SU-DHL-6 (cell line): Measurements from ENCODE around the gene PACS1.
A peak's percentile ranks its signal among the peaks of the same experiment; 100 is the strongest.

Source experiments
- H2AFZ ChIP-seq: fragments of 200-600 bp; sonication (generic); 2 replicates; pipeline ENCODE4 v1.6.1; 2014; ENCODE audit warnings: low read depth, mild to moderate bottlenecking, moderate library complexity, mixed read lengths, antibody characterized with exemption, low read length; ENCODE audit not compliant: severe bottlenecking
- H3F3A ChIP-seq: fragments of 200-600 bp; shearing (Covaris generic); 2 replicates; pipeline ENCODE4 v1.6.0; 2016; ENCODE audit warnings: antibody characterized with exemption, mild to moderate bottlenecking; ENCODE audit not compliant: insufficient read depth
- H3K27ac ChIP-seq: fragments of 200-600 bp; sonication (generic); 2 replicates; pipeline ENCODE4 v1.5.1; 2016; ENCODE audit warnings: low read depth, mild to moderate bottlenecking, low read length, moderate library complexity, mixed read lengths
- H3K27me3 ChIP-seq: fragments of 200-600 bp; sonication (generic), shearing (Covaris generic); 2 replicates; pipeline ENCODE4 v1.6.0; 2014; ENCODE audit warnings: mild to moderate bottlenecking, low read length
- H3K36me3 ChIP-seq: fragments of 200-600 bp; sonication (generic); 2 replicates; pipeline ENCODE4 v1.6.1; 2014; ENCODE audit warnings: mild to moderate bottlenecking, low read length, mixed read lengths
- H3K4me2 ChIP-seq: fragments of 300-600, 200-600 bp; shearing (Covaris generic), sonication (generic); 2 replicates; pipeline ENCODE4 v1.6.0; 2014; ENCODE audit warnings: low read length, low read depth, mild to moderate bottlenecking; ENCODE audit not compliant: poor library complexity, severe bottlenecking
- H3K4me3 ChIP-seq: fragments of 200-600 bp; sonication (generic); 2 replicates; pipeline ENCODE4 v1.5.1; 2014; ENCODE audit warnings: antibody characterized with exemption, low read length, mild to moderate bottlenecking, mixed read lengths; ENCODE audit not compliant: insufficient read depth, poor library complexity, severe bottlenecking
- H3K79me2 ChIP-seq: fragments of 200-600 bp; sonication (generic); 2 replicates; pipeline ENCODE4 v1.6.1; 2014; ENCODE audit warnings: mild to moderate bottlenecking, low read length, moderate library complexity; ENCODE audit not compliant: insufficient read depth
- H3K9ac ChIP-seq: fragments of 200-600 bp; sonication (generic); 2 replicates; pipeline ENCODE4 v1.7.0; 2014; ENCODE audit warnings: mild to moderate bottlenecking, low read length
- H3K9me2 ChIP-seq: fragments of 200-600 bp; sonication (generic); replicated peaks from 2 replicates; pipeline ENCODE4 v1.6.1; 2014; ENCODE audit warnings: low read length; ENCODE audit not compliant: insufficient read depth
- H3K9me3 ChIP-seq: fragments of 200-600 bp; sonication (generic); 2 replicates; pipeline ENCODE4 v1.6.1; 2014; ENCODE audit warnings: low read length, mixed read lengths; ENCODE audit not compliant: insufficient read depth
- H4K20me1 ChIP-seq: fragments of 200-600 bp; sonication (generic); 2 replicates; pipeline ENCODE4 v1.6.1; 2014; ENCODE audit warnings: low read depth, mild to moderate bottlenecking, antibody characterized with exemption, low read length, moderate library complexity, mixed read lengths
- CTCF ChIP-seq: fragments of 200-600 bp; sonication (generic); IDR thresholded peaks from one replicate; pipeline ENCODE4 v1.5.1; 2017; ENCODE audit warnings: antibody characterized with exemption, mild to moderate bottlenecking, low read length, moderate library complexity; ENCODE audit not compliant: insufficient read depth, poor library complexity, severe bottlenecking
- EZH2phosphoT487 ChIP-seq: fragments of 200-600 bp; sonication (generic), shearing (Covaris generic); conservative IDR thresholded peaks from 2 replicates; pipeline ENCODE4 v1.6.1; 2018; ENCODE audit warnings: mild to moderate bottlenecking, antibody characterized with exemption, low read length, moderate library complexity, mixed read lengths

Gene PACS1

GRCh38 chr11:66285250-66285947 lies 215.3 kb downstream of the PACS1 start:
- Histone ChIP-seq H3K9ac (no peak overlapping the region), H3K27ac (no peak overlapping the region), H3K79me2 (no peaks in the 10 kb centered on the region), H3F3A (peaks cover 5% of the 10 kb centered on the region; the same call in 1 of the 2 replicates), H3K4me2 (no peak overlapping the region), H3K4me3 (no peak overlapping the region), H2AFZ (no peak overlapping the region), H3K36me3 (no peaks in the 10 kb centered on the region), H3K9me3 (no peaks in the 10 kb centered on the region), H4K20me1 (no peaks in the 10 kb centered on the region), H3K9me2 (no peaks in the 10 kb centered on the region), H3K27me3 (no peaks in the 10 kb centered on the region)
- TF ChIP-seq EZH2phosphoT487 (no peak), CTCF (no peak)

- no peaks in the 10 kb centered on the region for H4K20me1 ChIP-seq
- no peaks in the 10 kb centered on the region for H3K79me2 ChIP-seq
- H3F3A ChIP-seq: no peaks in the 10 kb centered on the region
- no peak overlapping the region for H3K4me3 ChIP-seq
- no peaks in the 10 kb centered on the region for H3K36me3 ChIP-seq
- H3K9me3 ChIP-seq: no peaks in the 10 kb centered on the region
- TF ChIP-seq EZH2phosphoT487: no peak
- no peak for TF ChIP-seq CTCF
- no peak overlapping the region for H3K9ac ChIP-seq
- no peak overlapping the region for H2AFZ ChIP-seq
- H3K27ac ChIP-seq: no peak overlapping the region
- H3K27me3 ChIP-seq: no peaks in the 10 kb centered on the region
- no peaks in the 10 kb centered on the region for H3K9me2 ChIP-seq
- no peak overlapping the region for H3K4me2 ChIP-seq
These were observed 216.6 kb downstream of the PACS1 start for GRCh38 chr11:66286699-66287098.

- no peaks in the 10 kb centered on the region for H3K27me3 ChIP-seq
- H3K36me3 ChIP-seq: no peaks in the 10 kb centered on the region
- peak overlapping the region; percentile 84; the same call in 1 of the 2 replicates for H3K9ac ChIP-seq
- H3F3A ChIP-seq: no peaks in the 10 kb centered on the region
- H4K20me1 ChIP-seq: no peaks in the 10 kb centered on the region
- H3K4me3 ChIP-seq: no peak overlapping the region
- no peak overlapping the region for H3K27ac ChIP-seq
- peak overlapping the region; percentile 69 for H3K4me2 ChIP-seq
- H3K9me2 ChIP-seq: no peaks in the 10 kb centered on the region
- H2AFZ ChIP-seq: no peak overlapping the region
- H3K79me2 ChIP-seq: no peaks in the 10 kb centered on the region
- H3K9me3 ChIP-seq: no peaks in the 10 kb centered on the region
- TF ChIP-seq EZH2phosphoT487 (no peak), CTCF (no peak)
These were observed 217.3 kb downstream of the PACS1 start for GRCh38 chr11:66287211-66287888.
